H1 (cell line): ENCODE data around the gene NID1. TPM values are rescaled to one million over a fixed set of nuclear protein-coding genes. Genes with fewer than 3 reads are reported as not detected.

ENCODE experiments used
- ASH2L ChIP-seq: fragments of 200-600, 300-600 bp; sonication (generic); IDR thresholded peaks from one replicate; pipeline ENCODE4 v1.7.1; 2017; ENCODE audit warnings: low read length
- BRCA1 ChIP-seq: IDR thresholded peaks from 2 replicates; pipeline ENCODE4 v1.6.1; 2012; ENCODE audit warnings: low read depth, low read length, improper control_type of control experiment
- EZH2 ChIP-seq: fragments of 200-600 bp; sonication (generic); IDR thresholded peaks from 2 replicates; pipeline ENCODE4 v1.7.1; 2012; ENCODE audit warnings: low read depth, mild to moderate bottlenecking, moderate library complexity, low read length, inconsistent platforms; ENCODE audit not compliant: severe bottlenecking
- GTF2F1 ChIP-seq: IDR thresholded peaks from 2 replicates; pipeline ENCODE4 v1.6.1; 2012; ENCODE audit warnings: low read depth, low read length, improper control_type of control experiment, borderline replicate concordance
- SIN3A ChIP-seq, 2 experiments: IDR thresholded peaks in 1 of 2; conservative IDR thresholded peaks in 1 of 2; 2 replicates each; pipeline ENCODE4 v1.6.1; 2011 to 2012; ENCODE audit warnings: low read length in 2 of 2, improper control_type of control experiment in 1 of 2, low read depth in 1 of 2, mild to moderate bottlenecking in 1 of 2
- polyA plus RNA-seq, 7 experiments: library from polyadenylated mRNA; depleted of rRNA in 3 of 7; stranded (reverse) in 5 of 7; unstranded in 2 of 7; fragments of >200 nt in 5 of 7; fragments of 200-250 nt in 2 of 7; gene quantifications; 1 replicate in 5 of 7; 2 replicates in 1 of 7; 4 replicates in 1 of 7; pipeline versions ENCODE4 v1.2.1 to v1.2.3, GENCODE V29; 2011 to 2013; ENCODE audit warnings: missing spikeins in 2 of 7, mixed read lengths in 2 of 7
- total RNA-seq: library from RNA; stranded (reverse); fragmentation: NEBNext Ultra II Directional; extraction: Animal tissue kit (Norgen Biotek cat#: 25700); gene quantifications from 2 replicates; pipeline ENCODE4 v1.2.1, GENCODE V29; 2021
- TF ChIP-seq, protein P1 (sequence below), 3 experiments: IDR thresholded peaks; 1 replicate in 2 of 3; 2 replicates in 1 of 3; pipeline versions ENCODE4 v1.5.1 to v1.6.1; 2011; ENCODE audit warnings: low read length in 3 of 3, mild to moderate bottlenecking in 3 of 3, inconsistent platforms in 2 of 3, low read depth in 1 of 3, moderate library complexity in 1 of 3; ENCODE audit not compliant: insufficient read depth in 1 of 3; ENCODE audit errors: control extremely low read depth in 1 of 3

The NID1 gene
- total and polyA plus RNA-seq, 2 of the 8 experiments (the other 6 are each of a cell fraction or from before 2014, with no cell fraction given), result 20.9 to 25.4 TPM

DNA sequence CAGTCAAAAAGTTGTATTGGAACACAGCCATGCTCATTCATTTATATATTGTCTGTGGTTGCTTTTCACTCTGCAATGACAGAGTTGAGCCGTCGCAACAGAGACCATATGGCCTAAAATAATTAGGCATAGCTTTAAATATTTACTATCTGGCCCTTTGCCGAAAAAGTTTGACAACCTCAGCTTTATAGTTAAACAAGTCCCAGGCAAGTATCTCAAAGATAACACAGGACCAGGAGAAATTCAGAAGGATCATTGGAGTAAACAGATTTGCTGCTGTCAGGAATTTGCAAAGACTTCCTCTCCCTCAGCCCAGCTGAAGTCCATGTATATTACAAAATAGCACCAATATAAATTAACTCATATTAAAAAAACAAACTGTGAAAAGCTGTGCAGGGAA is 34.4 kb downstream of the NID1 start (continued):
- TF ChIP-seq, protein P1, sequence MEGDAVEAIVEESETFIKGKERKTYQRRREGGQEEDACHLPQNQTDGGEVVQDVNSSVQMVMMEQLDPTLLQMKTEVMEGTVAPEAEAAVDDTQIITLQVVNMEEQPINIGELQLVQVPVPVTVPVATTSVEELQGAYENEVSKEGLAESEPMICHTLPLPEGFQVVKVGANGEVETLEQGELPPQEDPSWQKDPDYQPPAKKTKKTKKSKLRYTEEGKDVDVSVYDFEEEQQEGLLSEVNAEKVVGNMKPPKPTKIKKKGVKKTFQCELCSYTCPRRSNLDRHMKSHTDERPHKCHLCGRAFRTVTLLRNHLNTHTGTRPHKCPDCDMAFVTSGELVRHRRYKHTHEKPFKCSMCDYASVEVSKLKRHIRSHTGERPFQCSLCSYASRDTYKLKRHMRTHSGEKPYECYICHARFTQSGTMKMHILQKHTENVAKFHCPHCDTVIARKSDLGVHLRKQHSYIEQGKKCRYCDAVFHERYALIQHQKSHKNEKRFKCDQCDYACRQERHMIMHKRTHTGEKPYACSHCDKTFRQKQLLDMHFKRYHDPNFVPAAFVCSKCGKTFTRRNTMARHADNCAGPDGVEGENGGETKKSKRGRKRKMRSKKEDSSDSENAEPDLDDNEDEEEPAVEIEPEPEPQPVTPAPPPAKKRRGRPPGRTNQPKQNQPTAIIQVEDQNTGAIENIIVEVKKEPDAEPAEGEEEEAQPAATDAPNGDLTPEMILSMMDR (IDR thresholded peaks at IDR 0.05; ENCODE audit: control extremely low read depth in 1 of 3, insufficient read depth in 1 of 3, low read depth in 1 of 3, low read length in 3 of 3), result no peak
- TF ChIP-seq EZH2 (no peak), ASH2L (no peak), SIN3A (conservative IDR thresholded peaks at IDR 0.05 in 1 of 2, IDR thresholded peaks at IDR 0.05 in 1 of 2; ENCODE audit: low read depth in 1 of 2, low read length in 2 of 2) (no peak), BRCA1 (no peak), GTF2F1 (no peak)
